ENCODE results near the gene FCRLB. TPM values are rescaled to one million over a fixed set of nuclear protein-coding genes. Genes with fewer than 3 reads are reported as not detected.

Gene FCRLB
- total RNA-seq, 1 experiment from 2014 or later: 0.41 TPM

DNA sequence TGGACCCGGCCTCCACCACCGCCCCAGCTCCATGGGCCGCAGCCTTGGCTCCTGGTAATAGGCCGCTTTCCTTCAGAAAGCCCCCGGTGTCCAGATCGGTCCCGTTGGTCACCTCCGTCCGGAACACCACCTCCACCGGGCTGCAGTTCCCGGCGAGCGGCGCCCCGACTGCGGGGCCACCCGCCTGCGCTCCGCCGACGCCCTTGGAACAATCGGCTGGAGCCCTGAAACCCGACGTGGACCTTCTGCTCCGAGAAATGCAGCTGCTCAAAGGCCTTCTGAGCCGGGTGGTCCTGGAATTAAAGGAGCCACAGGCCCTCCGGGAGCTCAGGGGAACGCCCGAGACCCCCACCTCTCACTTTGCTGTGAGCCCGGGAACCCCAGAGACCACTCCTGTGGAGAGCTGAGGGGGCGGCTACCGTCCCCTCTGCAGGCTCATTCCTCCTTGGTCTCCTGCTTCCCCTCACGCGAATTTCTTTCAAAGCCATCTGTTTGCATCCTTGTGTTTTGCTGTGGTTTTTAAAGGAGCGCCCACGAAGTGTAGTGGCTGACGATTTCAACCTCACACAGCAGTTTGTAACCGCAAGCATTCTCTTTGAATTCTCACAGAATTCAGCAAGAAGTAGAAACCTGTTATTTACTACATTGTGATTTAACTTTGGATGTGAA lies 6.0 kb downstream of the FCRLB start:
- no peaks in the 10 kb centered on the region for H3K9me3 ChIP-seq (ENCODE audit: control insufficient read depth, insufficient read depth, low read depth, low read length)
- no peak for TF ChIP-seq TCF7L2 (IDR thresholded peaks at IDR 0.05; ENCODE audit: low read depth, low read length)
- DNase-seq (ENCODE audit: low read depth, low spot score): no peak
- no peak for ATAC-seq
- intact Hi-C loops (cut with micrococcal nuclease; ENCODE audit: unreplicated experiment) (no loop called here), in situ Hi-C loops (cut with HindIII; ENCODE audit: low pct_unique_long_range_greater_than_20kb, low sequenced_read_pairs) (loop anchor here (25.0 kb wide), 1 partner anchor 190 kb away; the partner anchor contains the start of gene FCGR3A)
- peak overlapping the region; percentile 75 for H3K27ac ChIP-seq (ENCODE audit: low read length)
- POLR2A ChIA-PET: no interaction called here
- H3K27me3 ChIP-seq (ENCODE audit: control insufficient read depth, insufficient read depth, low read length): no peaks in the 10 kb centered on the region
- CTCF ChIA-PET: interaction anchor here (0.6 to 2.4 kb wide), 4 partner anchors 10 to 243 kb away, joined by 3 to 9 read pairs (median 4); no protein-coding TSS in a partner anchor
- peaks cover 6% of the 10 kb centered on the region; the same call in 1 of the 2 replicates for H3K4me1 ChIP-seq (ENCODE audit: control insufficient read depth, insufficient read depth, low read length)
- no peaks in the 10 kb centered on the region; the same call in 1 of the 2 replicates for H3K36me3 ChIP-seq (ENCODE audit: control insufficient read depth, insufficient read depth, low read length)
- H3K4me3 ChIP-seq (ENCODE audit: low read depth in 2 of 2, low read length in 2 of 2): peak overlapping the region; percentile 56 to 89
- no TSS peak for BruUV-seq (replicated peaks)

DNA sequence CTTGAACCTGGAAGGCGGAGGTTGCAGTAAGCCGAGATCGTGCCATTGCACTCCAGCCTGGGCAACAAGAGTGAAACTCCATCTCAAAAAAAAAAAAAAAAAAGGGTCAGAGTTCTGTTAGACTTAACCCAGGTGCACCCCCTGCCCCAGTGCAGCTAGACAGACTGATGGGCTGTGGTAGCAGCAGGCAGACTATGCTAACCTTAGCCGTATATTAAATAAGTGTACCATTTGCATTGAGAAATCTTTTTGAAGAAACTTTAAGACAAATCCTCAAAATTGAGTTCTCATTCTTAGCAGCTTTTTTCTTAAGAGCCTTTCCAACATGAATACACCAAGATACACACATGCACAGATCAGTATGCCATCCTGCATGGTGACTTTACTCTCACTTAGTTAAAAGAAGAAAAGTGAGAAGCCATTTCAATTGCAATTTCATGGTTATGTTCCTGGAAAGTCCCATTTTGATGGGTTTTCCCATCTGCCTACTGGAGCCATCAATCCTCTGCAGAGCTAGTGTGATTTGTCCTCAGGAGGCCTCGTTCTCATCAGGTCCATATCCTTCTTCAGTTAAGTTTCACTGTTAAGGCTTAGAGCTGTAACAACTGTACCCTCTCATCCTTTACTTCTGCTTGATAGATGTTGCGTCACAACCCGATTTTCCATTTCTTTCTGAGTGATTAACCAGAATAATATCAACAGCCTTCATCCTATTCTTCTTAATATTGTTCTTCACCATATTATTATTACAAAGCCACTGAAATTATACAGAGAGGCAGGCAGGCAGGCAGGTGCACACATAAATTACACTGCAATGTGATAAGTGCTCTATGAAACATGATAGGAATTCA lies 7.3 kb downstream of the FCRLB start:
- DNase-seq (ENCODE audit: low read depth, low spot score) (no peak), ATAC-seq (no peak)
- BruUV-seq (replicated peaks): no TSS peak
- Histone ChIP-seq H3K9me3 (ENCODE audit: control insufficient read depth, insufficient read depth, low read depth, low read length) (no peaks in the 10 kb centered on the region), H3K27me3 (ENCODE audit: control insufficient read depth, insufficient read depth, low read length) (no peaks in the 10 kb centered on the region), H3K36me3 (ENCODE audit: control insufficient read depth, insufficient read depth, low read length) (no peaks in the 10 kb centered on the region; the same call in 1 of the 2 replicates), H3K4me1 (ENCODE audit: control insufficient read depth, insufficient read depth, low read length) (peaks cover 6% of the 10 kb centered on the region; the same call in 1 of the 2 replicates), H3K4me3 (ENCODE audit: low read depth in 2 of 2, low read length in 2 of 2) (no peak overlapping the region), H3K27ac (ENCODE audit: low read length) (no peak overlapping the region)
- TF ChIP-seq, protein P1, sequence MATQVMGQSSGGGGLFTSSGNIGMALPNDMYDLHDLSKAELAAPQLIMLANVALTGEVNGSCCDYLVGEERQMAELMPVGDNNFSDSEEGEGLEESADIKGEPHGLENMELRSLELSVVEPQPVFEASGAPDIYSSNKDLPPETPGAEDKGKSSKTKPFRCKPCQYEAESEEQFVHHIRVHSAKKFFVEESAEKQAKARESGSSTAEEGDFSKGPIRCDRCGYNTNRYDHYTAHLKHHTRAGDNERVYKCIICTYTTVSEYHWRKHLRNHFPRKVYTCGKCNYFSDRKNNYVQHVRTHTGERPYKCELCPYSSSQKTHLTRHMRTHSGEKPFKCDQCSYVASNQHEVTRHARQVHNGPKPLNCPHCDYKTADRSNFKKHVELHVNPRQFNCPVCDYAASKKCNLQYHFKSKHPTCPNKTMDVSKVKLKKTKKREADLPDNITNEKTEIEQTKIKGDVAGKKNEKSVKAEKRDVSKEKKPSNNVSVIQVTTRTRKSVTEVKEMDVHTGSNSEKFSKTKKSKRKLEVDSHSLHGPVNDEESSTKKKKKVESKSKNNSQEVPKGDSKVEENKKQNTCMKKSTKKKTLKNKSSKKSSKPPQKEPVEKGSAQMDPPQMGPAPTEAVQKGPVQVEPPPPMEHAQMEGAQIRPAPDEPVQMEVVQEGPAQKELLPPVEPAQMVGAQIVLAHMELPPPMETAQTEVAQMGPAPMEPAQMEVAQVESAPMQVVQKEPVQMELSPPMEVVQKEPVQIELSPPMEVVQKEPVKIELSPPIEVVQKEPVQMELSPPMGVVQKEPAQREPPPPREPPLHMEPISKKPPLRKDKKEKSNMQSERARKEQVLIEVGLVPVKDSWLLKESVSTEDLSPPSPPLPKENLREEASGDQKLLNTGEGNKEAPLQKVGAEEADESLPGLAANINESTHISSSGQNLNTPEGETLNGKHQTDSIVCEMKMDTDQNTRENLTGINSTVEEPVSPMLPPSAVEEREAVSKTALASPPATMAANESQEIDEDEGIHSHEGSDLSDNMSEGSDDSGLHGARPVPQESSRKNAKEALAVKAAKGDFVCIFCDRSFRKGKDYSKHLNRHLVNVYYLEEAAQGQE (IDR thresholded peaks at IDR 0.05; ENCODE audit: insufficient read depth in 1 of 2, low read depth in 2 of 2, low read length in 1 of 2): no peak
- TF ChIP-seq POLR2AphosphoS5 (IDR thresholded peaks at IDR 0.05; ENCODE audit: low read depth, low read length): no peak
- TF ChIP-seq CTCF (IDR thresholded peaks at IDR 0.05): no peak
- no peak for TF ChIP-seq TCF7L2 (IDR thresholded peaks at IDR 0.05; ENCODE audit: low read depth, low read length)
- intact Hi-C loops (cut with micrococcal nuclease; ENCODE audit: unreplicated experiment): no loop called here
- POLR2A ChIA-PET: interaction anchor here (0.8 kb wide), 1 partner anchor 33 kb away, joined by 3 read pairs; no protein-coding TSS in a partner anchor
- in situ Hi-C loops (cut with HindIII; ENCODE audit: low pct_unique_long_range_greater_than_20kb, low sequenced_read_pairs): loop anchor here (25.0 kb wide), 1 partner anchor 191 kb away; the partner anchor contains the start of gene FCGR3A
- CTCF ChIA-PET: interaction anchor here (0.6 kb wide), 1 partner anchor 309 kb away, joined by 4 read pairs; no protein-coding TSS in a partner anchor

Data from Panc1 (cell line).